SK-N-SH (cell line): ENCODE results near the gene DDX41. TPM values are rescaled to one million over a fixed set of nuclear protein-coding genes. Genes with fewer than 3 reads are reported as not detected.

Experiments used
- CTCF ChIA-PET: fragments of 300-600, 350-600 bp; formaldehyde crosslinking; extraction: SDS; loops from one replicate; lab custom pipeline; 2021; lab: Yijun Ruan, JAX
- POLR2A ChIA-PET: fragments of 350-600 bp; sonication (Branson Sonifier 250); formaldehyde crosslinking; extraction: SDS; loops from one replicate; lab custom pipeline; 2020; ENCODE audit warnings: antibody characterized with exemption, inconsistent platforms; lab: Yijun Ruan, JAX
- DNase-seq: peaks from one replicate; pipeline ENCODE4 v3.0.0; 2012
- H2AFZ ChIP-seq: fragments of 200-600 bp; sonication (generic); 2 replicates; pipeline ENCODE4 v1.8.1; 2016; ENCODE audit warnings: antibody characterized with exemption, mild to moderate bottlenecking, low read depth
- H3F3A ChIP-seq: fragments of 200-600 bp; sonication (generic); replicated peaks from 2 replicates; pipeline ENCODE3; 2016; ENCODE audit warnings: antibody characterized with exemption, mild to moderate bottlenecking; ENCODE audit not compliant: insufficient read depth
- H3K27ac ChIP-seq, 2 experiments: fragments of 200-500 bp in 1 of 2; fragments of 200-600 bp in 1 of 2; sonication (Bioruptor generic) in 1 of 2; sonication (generic), shearing (Covaris generic) in 1 of 2; 2 replicates each; pipeline versions ENCODE4 v1.5.1 to v1.6.1; 2014 to 2016; ENCODE audit warnings: low read depth in 2 of 2, inconsistent platforms in 1 of 2, low read length in 1 of 2, mild to moderate bottlenecking in 1 of 2, mixed read lengths in 1 of 2
- H3K27me3 ChIP-seq: fragments of 200-600 bp; sonication (generic), shearing (Covaris generic); 2 replicates; pipeline ENCODE4 v1.6.1; 2016; ENCODE audit warnings: mixed run types; ENCODE audit not compliant: insufficient read depth
- H3K36me3 ChIP-seq, 2 experiments: fragments of 200-500 bp in 1 of 2; fragments of 200-600 bp in 1 of 2; sonication (Bioruptor generic) in 1 of 2; sonication (generic) in 1 of 2; replicated peaks in 1 of 2; 2 replicates each; pipeline versions ENCODE3 to v1.5.1; 2014 to 2016; ENCODE audit warnings: low read length in 1 of 2, mild to moderate bottlenecking in 1 of 2; ENCODE audit not compliant: insufficient read depth in 2 of 2, control insufficient read depth in 1 of 2
- H3K4me1 ChIP-seq, 2 experiments: fragments of 200-500 bp in 1 of 2; fragments of 200-600 bp in 1 of 2; sonication (Bioruptor generic) in 1 of 2; sonication (generic), shearing (Covaris generic) in 1 of 2; 2 replicates each; pipeline versions ENCODE4 v1.5.1 to v1.6.1; 2014 to 2016; ENCODE audit warnings: low read depth in 1 of 2, low read length in 1 of 2, mixed run types in 1 of 2; ENCODE audit not compliant: insufficient read depth in 2 of 2, control insufficient read depth in 1 of 2
- H3K4me2 ChIP-seq: fragments of 200-600 bp; sonication (generic), shearing (Covaris generic); 2 replicates; pipeline ENCODE4 v1.6.1; 2017; ENCODE audit warnings: mixed run types
- H3K4me3 ChIP-seq, 2 experiments: fragments of 200-500 bp in 1 of 2; fragments of 200-600 bp in 1 of 2; sonication (Bioruptor generic) in 1 of 2; sonication (generic), shearing (Covaris generic) in 1 of 2; 2 replicates each; pipeline versions ENCODE4 v1.5.1 to v1.8.1; 2014 to 2016; ENCODE audit warnings: low read depth in 2 of 2, inconsistent platforms in 1 of 2, low read length in 1 of 2, mild to moderate bottlenecking in 1 of 2, mixed read lengths in 1 of 2, moderate library complexity in 1 of 2
- H3K79me2 ChIP-seq: fragments of 200-600 bp; sonication (generic); 2 replicates; pipeline ENCODE4 v1.8.1; 2017; ENCODE audit warnings: mild to moderate bottlenecking; ENCODE audit not compliant: insufficient read depth
- H3K9ac ChIP-seq: fragments of 200-600 bp; sonication (generic); 2 replicates; pipeline ENCODE4 v1.6.1; 2017; ENCODE audit warnings: mixed run types
- H3K9me2 ChIP-seq: fragments of 200-600 bp; sonication (generic); 2 replicates; pipeline ENCODE4 v1.6.1; 2017; ENCODE audit warnings: mixed run types
- H3K9me3 ChIP-seq: fragments of 200-600 bp; sonication (generic); 2 replicates; pipeline ENCODE4 v1.6.1; 2017; ENCODE audit warnings: mixed run types, mild to moderate bottlenecking, moderate library complexity
- H4K20me1 ChIP-seq: fragments of 200-600 bp; sonication (generic); 2 replicates; pipeline ENCODE4 v1.6.1; 2017; ENCODE audit warnings: mild to moderate bottlenecking, mixed run types; ENCODE audit not compliant: insufficient read depth
- CHD2 ChIP-seq: fragments of 150-350 bp; IDR thresholded peaks from 2 replicates; pipeline ENCODE4 v1.6.1; 2018; ENCODE audit warnings: low read length; ENCODE audit not compliant: partially characterized antibody
- FOSL2 ChIP-seq: IDR thresholded peaks from 2 replicates; pipeline ENCODE4 v1.4.0; 2012; ENCODE audit warnings: low read depth, mild to moderate bottlenecking, moderate library complexity, borderline replicate concordance
- FOXJ3 ChIP-seq: sonication (generic); formaldehyde crosslinking; IDR thresholded peaks from 2 replicates; pipeline ENCODE4 v1.5.1; 2020; ENCODE audit warnings: mild to moderate bottlenecking, missing genetic modification reagents
- GABPA ChIP-seq: IDR thresholded peaks from 2 replicates; pipeline ENCODE4 v1.4.0; 2012; ENCODE audit warnings: low read depth, mild to moderate bottlenecking
- GATA2 ChIP-seq: sonication (generic); formaldehyde crosslinking; IDR thresholded peaks from 2 replicates; pipeline ENCODE4 v1.5.0; 2020; ENCODE audit warnings: mild to moderate bottlenecking, missing genetic modification reagents
- IRF3 ChIP-seq: fragments of 150-350 bp; IDR thresholded peaks from 2 replicates; pipeline ENCODE4 v1.6.1; 2016; ENCODE audit warnings: mild to moderate bottlenecking, low read depth, low read length
- MEF2A ChIP-seq: IDR thresholded peaks from 2 replicates; pipeline ENCODE4 v1.4.0; 2012; ENCODE audit warnings: low read depth, borderline replicate concordance
- NRF1 ChIP-seq: IDR thresholded peaks from 2 replicates; pipeline ENCODE4 v1.6.1; 2012; ENCODE audit warnings: low read depth, mild to moderate bottlenecking, low read length
- POLR2AphosphoS5 ChIP-seq: IDR thresholded peaks from 2 replicates; pipeline ENCODE4 v1.6.1; 2012; ENCODE audit warnings: low read depth, low read length
- REST ChIP-seq: IDR thresholded peaks from 2 replicates; pipeline ENCODE4 v1.6.1; 2012; ENCODE audit warnings: mild to moderate bottlenecking, low read depth, low read length, moderate library complexity
- RXRA ChIP-seq: IDR thresholded peaks from 2 replicates; pipeline ENCODE4 v1.4.0; 2012; ENCODE audit warnings: low read depth, mild to moderate bottlenecking, borderline replicate concordance
- USF2 ChIP-seq: fragments of 150-350 bp; IDR thresholded peaks from 2 replicates; pipeline ENCODE4 v1.6.1; 2017; ENCODE audit warnings: antibody characterized with exemption, low read length, low read depth, borderline replicate concordance
- YY1 ChIP-seq: IDR thresholded peaks from 2 replicates; pipeline ENCODE4 v1.4.0; 2012; ENCODE audit warnings: low read depth, mild to moderate bottlenecking
- WGBS: methylation state at CpG from one replicate; pipeline ENCODE4 v1.1.6; 2017; ENCODE audit warnings: low lambda C conversion rate; 5-methylcytosine and 5-hydroxymethylcytosine counted together
- polyA plus RNA-seq, 3 experiments: library from polyadenylated mRNA; depleted of rRNA; stranded (reverse); fragments of >200 nt; gene quantifications; 2 replicates each; pipeline ENCODE4 v1.2.3, GENCODE V29; 2012
- TF ChIP-seq, protein P1 (sequence below): IDR thresholded peaks from 2 replicates; pipeline ENCODE4 v1.4.0; 2012; ENCODE audit warnings: low read depth
- TF ChIP-seq, protein P2 (sequence below): IDR thresholded peaks from 2 replicates; pipeline ENCODE4 v1.4.0; 2012; ENCODE audit warnings: low read depth, borderline replicate concordance

DDX41 gene
- polyA plus RNA-seq, 1 of the 3 experiments (the other 2 are of a cell fraction) = 176 TPM

DNA sequence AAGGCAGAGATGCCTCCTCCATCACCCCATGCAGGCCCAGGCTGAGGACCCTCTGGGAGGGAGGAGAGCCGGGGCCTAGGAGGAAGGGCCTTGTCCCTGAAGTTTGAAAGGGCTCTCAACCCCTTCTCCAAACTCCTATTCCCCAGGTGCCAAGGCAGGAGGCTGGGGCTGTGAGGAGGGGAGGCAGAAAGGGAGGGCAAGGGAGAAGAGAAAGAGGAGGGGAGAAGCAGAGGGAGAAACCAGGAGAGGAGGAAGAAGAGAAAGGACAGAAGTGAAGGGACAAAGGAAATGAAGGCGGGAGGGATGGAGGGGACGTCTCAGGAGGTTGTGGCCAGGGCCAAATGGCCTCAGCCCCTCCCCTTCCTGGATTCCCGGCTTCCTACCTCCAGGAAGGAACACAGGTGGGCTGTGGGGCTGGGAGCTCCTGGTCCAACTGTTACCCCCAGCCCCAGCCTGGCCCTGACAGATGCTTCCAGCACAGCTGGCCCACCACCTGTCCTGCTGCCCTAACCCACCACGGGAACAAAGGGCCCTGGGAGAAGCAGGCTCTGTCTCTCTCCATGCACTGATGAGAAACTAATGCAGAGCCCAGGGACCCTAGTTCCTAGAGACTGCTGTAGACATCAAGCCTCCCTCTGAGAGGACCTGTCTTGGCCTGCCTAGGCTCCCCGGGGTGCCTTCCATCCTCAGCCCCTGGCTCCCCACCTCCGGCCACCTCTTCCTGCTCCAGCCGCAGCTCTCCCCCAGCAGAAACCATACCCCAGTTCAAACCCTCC, 46.8 kb downstream of the DDX41 start:
- no peak overlapping the region for H2AFZ ChIP-seq
- no peak for DNase-seq
- no peaks in the 10 kb centered on the region for H3K9me3 ChIP-seq
- TF ChIP-seq POLR2AphosphoS5 (no peak), RXRA (no peak), FOXJ3 (CRISPR knock-in tag) (no peak), NRF1 (no peak), IRF3 (no peak), CHD2 (no peak), FOSL2 (no peak), YY1 (no peak), MEF2A (no peak), REST (no peak), GABPA (no peak), USF2 (no peak), GATA2 (no peak)
- TF ChIP-seq, protein P1, sequence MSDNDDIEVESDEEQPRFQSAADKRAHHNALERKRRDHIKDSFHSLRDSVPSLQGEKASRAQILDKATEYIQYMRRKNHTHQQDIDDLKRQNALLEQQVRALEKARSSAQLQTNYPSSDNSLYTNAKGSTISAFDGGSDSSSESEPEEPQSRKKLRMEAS = no peak
- TF ChIP-seq, protein P2, sequence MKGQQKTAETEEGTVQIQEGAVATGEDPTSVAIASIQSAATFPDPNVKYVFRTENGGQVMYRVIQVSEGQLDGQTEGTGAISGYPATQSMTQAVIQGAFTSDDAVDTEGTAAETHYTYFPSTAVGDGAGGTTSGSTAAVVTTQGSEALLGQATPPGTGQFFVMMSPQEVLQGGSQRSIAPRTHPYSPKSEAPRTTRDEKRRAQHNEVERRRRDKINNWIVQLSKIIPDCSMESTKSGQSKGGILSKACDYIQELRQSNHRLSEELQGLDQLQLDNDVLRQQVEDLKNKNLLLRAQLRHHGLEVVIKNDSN = no peak
- H3K27me3 ChIP-seq = no peaks in the 10 kb centered on the region
- peaks cover 61% of the 10 kb centered on the region for H4K20me1 ChIP-seq
- H3K4me3 ChIP-seq = peak overlapping the region in 1 of 2 experiments; percentile 6; a peak in 2 of 4 replicates
- peak overlapping the region; percentile 46; the same call in 1 of the 2 replicates for H3K9ac ChIP-seq
- peak overlapping the region; percentile 100 for H3K4me2 ChIP-seq
- ChIA-PET POLR2A (interaction anchor here (0.8 to 4.6 kb wide), 4 partner anchors 9 to 26 kb away, joined by 3 to 43 read pairs (median 9); partner anchors contain the start of gene PDLIM7), CTCF (interaction anchor here (1.1 to 20.3 kb wide), 7 partner anchors 14 to 356 kb away, joined by 3 to 215 read pairs (median 12); partner anchors contain the start of gene PDLIM7)
- peaks cover 20% of the 10 kb centered on the region for H3F3A ChIP-seq
- 81% methylated on average over 8 of the region's 8 CpGs for WGBS
- H3K27ac ChIP-seq = peak overlapping the region; percentile 38 to 47; a peak in 3 of 4 replicates
- H3K9me2 ChIP-seq = no peaks in the 10 kb centered on the region
- peaks cover 67% of the 10 kb centered on the region for H3K79me2 ChIP-seq
- H3K4me1 ChIP-seq = peaks cover 35 to 48% of the 10 kb centered on the region in 2 experiments; a peak in 3 of 4 replicates
- H3K36me3 ChIP-seq = peaks cover 28 to 49% of the 10 kb centered on the region in 2 experiments
